CD4-positive, alpha-beta T cell treated with Interleukin-2 at 100 ng/mL for 4 hours (primary cell): ENCODE results near the gene TSTD2.
"Not testable (repeated sequence)": the region's sequence is repeated elsewhere in the genome, so short reads cannot be mapped to it uniquely, and the experiment has no call there.

Experiments
- DNase-seq: peaks from one replicate; pipeline ENCODE4 v3.0.0-alpha.2; 2020; ENCODE audit warnings: low spot score

The TSTD2 gene

DNA sequence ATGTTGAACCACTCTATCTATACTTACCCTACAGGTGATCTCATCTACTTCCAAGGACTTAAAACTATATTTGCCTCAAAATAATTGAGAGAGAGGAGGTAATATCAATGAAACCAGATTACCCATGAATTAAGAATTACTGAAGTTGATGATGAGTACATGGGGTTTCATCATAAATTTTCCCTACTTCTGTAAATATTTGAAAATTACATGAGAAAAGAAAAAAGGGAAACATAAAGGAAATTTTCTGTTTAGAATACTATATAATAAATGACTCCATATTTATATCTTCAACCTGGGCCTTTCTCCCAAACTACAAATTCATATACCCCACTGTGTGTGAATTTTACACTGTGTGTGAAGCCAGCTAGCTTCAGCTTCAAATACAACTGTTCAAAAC is 2.6 kb downstream of the TSTD2 start:
- no peak for DNase-seq

DNA sequence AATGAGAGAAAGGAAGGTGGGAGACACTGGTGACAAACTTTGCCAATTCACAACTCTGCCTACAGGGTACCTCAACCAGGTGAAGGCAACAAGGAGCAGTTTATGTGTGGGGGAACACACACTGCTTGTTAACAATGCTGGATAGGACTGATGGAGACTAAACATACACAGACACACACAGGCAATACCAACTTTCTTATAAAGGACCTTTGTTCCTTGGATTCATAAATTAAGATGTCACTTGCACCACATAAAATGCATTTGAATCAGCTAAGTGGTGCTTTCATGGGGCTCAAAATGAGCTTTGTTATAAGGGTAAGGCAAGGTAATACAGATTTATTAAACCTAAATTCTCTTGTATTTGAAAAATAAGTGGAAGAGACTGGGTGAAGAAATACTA is 4.0 kb downstream of the TSTD2 start:
- DNase-seq, result no peak

DNA sequence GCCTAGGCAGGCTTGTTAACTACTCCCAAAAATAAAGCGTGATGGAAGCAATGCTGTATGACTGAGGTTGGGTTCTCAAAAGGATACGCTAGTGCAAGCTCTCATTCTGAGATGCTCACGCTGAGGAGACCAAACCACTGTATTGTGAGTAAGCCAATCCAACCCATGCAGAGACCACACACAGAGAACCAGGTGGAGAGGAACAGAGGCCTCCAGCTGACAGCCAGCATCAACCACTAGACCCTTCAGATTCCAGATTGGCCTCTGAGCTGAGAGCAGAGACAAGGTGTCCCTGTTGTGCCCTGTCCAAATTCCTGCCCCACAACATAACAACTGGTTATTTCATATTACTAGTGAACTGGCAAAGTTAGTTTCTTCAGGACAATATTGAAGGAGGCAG is 4.5 kb downstream of the TSTD2 start:
- no peak for DNase-seq

DNA sequence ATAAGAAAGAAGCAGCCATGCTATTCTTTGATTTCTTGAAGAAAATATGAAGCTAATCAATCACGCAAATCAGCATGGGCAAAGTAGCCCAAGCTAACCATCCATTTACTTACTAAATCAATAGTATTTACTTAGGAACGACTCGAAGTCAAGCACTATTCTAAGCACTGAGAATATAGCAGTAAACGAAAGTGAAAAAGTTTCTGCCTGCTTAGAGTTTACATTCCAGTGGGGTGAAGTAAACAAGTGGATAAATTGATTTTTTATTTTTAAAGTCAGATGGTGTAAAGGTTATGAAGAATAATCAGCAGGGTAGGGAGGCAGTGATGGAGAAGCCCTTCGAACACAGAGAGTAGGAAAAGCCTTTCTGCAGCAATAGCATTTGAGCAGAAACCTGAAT is 5.5 kb downstream of the TSTD2 start:
- DNase-seq, result no peak

DNA sequence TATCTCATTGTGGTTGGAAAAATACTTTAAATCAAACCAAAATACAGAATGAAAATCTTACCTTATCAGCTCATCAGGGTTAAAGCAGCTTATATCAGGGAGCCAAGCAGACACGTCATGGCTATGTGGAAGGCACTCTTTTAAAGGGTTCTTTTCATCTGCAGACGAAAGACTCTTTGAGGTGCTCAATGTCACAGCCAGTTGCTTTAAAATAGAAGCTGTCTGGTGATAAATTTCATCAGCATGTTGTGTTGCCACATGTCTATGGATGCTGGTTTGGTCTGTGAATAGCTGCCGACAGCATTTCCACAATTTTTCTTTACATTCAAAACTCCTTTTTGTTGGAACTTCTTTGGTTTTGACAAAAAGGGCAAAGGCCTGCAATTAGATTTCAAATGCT is 7.5 kb downstream of the TSTD2 start:
- DNase-seq, result no peak

DNA sequence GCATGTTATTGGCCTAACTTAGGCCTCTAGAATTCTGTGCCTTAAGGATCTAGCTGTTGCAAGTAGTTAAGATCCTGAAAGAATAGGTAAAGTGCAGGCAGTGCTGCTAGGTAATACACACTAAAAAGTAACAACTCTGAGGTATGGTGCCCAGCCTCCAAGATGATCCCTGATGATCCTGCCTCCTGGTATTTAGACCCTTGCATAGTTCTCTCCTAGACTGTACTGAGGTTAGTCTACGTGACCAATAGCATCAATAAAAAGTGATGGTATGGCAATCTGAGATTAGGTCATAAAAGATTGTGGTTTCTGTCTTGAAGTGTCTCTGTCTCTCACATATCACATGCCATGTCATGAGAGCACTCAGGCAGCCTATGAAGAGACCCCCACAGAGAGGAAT is 9.2 kb downstream of the TSTD2 start:
- no peak for DNase-seq

DNA sequence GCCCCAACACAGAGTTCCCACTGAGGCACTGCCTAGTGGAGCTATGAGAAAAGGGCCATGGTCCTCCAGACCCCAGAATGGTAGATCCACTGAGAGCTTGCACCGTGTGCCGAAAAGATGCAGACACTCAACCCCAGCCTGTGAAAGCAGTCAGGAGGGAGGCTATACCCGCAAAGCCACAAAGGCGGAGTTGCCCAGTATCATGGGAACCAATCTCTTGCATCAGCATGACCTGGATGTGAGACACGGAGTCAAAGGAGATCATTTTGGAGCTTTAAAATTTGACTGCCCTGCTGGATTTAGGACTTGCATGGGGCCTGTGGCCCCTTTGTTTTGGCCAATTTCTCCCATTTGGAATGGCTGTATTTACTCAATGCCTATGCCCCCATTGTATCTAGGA is 10.7 kb downstream of the TSTD2 start:
- DNase-seq, result not testable (repeated sequence)

DNA sequence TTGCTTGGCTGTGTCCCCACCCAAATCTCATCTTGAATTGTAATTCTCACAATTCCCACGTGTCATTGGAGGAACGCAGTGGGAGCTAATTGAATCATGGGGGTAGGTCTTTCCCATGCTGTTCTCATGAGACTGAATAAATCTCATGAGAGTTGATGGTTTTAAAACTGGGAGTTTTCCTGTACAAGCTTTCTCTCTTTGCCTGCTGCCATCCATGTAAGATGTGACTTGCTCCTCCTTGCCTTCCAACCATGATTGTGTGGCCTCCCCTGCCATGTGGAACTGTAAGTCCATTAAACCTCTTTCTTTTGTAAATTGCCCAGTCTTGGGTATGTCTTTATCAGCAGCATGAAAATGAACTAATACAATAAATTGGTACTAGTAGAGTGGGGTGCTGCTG is 13.1 kb downstream of the TSTD2 start:
- DNase-seq, result not testable (repeated sequence)

DNA sequence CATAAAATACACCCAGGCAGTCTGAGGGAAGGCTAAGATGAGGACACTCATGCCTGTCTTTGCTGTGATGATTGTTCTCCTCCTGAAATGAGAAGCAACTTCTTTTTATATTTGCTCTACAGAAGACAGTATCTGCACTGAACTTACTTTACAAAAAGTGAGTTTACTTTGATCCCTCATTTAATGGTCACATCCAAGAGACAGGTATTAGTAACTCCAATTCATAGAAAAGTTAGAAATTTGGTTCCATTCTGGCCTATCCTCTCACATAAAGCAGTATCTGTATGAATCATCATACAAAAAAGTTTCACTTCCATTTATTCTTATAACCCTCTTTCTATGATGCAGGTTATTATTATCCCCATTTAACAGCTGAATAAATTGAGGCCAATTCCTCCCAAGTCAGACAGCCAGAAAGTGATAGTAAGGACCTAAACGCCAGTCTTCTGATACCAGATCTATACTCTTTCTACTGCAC is 15.2 kb downstream of the TSTD2 start:
- DNase-seq, result no peak

DNA sequence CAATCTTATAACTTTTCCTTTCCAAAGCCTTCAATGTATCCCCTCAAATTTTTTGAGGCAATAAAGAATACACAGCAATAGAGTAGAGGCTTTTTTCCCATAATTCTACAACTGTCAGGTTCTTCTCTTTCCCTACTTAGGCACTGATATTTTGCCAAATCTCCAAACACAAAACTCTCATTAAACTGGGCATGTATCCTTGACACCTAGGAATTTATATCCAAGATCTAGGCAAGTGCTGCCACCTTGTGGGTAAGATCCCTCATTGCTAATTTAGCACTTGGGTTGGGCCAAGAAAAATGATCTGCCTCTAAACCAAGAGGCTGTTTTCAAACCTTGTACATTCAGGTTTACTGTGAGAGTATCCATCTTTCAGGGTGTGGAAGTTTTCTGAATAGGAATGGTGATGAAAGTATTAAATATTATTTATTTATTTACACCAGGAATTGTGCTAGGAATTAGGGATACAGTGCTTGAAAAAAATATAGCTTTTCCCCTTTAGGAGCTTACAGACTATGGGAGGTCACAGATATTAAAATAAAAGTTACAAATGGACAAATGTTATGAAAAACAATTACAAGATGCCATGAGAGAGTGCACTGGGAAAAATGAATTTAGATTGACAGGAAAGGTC is 17.6 kb downstream of the TSTD2 start:
- DNase-seq, result peak; percentile 69

DNA sequence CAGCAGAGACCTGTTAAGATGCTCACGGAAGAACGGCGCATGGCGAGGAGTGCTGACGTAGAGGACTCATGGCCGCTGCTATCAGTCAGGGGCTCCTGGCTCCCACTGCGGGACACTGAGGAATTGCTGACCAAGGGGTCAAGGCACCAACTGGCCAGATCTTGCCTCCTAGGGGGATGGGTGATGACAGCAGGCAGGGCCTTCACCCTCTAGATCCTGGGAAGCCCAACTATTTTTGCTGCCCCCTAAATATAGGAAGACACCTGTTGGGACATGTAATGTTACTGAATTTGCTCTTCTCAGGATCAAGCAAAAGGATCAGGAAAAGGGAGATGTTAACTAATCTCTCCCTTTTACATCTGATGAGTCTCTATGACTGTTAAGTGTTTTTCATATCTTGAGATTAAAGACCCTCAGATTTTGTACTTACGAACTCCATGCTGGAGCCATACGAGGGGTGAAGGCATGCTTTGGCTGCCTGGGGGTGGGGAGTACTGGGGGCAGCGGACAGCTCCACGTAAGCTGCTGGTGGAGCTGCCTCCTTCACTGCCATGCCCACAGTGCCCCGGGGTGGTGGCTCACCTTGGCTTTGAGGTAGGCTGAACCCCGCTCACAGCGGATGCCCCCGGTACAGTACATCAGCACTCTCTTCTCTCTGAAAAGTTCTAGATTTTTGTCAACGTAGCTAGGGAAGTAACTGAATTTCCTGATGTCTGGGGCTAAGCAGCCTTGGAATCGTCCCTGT is 28.1 kb downstream of the TSTD2 start:
- DNase-seq, result no peak

DNA sequence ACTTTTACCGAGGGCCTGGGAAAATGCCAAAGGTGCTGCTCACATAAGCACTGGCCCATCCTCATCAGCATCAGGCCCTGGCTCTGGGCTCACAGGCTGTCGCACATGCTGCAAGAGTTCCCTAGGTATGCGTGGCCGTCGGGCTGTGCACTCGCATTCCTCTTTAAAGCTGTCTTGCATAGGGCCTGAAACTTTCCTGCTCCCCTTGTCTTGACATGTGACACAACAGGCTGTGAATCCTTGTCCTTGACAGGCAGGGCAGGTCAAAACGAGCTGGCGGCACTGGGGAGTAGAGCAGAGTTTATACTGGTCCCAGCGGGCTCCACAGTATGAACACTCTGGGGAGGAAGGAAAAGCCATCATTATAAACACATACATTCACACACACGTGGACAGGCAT is 30.7 kb downstream of the TSTD2 start:
- no peak for DNase-seq

DNA sequence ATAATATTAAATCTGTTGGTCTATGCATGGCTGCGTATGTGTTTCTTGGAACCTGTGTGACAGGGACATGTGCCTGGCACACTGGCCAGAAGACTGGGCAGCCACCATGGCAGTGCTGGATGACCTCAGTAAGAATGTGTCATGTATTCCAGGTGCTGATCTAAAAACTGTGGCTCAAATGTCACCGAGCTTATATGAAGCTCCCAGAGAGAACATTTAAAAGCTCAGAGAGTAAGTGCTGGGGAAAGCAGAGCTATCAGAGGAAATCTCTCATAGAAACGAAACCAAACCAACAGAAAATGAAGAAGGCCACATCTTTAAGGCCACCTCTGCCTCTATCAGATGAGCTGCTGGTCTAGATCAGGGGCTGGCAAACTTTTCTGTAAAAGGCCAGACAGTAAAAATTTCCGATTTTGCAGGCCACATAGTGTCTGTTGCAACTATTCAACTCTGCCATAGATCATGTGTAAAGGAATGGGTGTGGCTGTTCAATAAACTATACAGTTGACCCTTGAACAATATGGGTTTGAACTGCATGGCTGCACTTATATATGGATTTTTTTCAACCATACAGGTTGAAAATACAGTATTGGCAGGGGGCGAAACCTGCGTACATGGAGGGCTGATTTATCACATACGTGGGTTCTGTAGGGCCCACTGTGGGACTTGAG is 31.8 kb downstream of the TSTD2 start:
- no peak for DNase-seq

DNA sequence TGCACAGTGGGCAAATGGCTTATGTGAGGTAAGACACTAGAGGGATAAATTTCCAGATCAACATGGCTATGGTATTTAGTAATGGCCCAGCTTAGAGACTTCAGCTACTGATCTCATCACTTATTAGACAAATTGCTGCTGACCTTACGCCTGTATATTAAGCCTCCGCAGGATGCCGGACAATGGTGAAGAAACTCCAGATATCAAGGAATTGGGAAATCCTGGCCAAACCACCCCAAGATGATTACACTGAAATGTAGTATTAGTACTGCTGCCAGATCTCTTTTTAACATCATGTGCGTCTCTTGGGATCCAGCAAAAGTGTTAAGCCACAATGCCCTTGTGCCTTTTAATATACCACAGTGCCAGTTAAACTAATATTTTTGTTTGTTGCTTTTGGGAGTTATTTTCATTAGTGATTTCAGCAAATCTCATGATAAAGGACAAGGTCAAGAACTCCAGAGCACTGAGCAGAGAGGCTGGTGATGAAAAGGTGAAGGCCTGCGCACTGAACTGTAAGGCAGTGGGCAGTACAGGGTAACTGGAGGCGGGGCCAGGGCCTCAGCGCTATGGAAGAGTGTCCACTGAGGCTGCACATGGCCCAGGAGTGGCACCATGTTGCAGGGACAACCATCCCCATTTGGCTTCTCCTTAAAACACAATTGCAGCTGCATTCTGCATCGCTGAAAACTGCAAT is 32.5 kb downstream of the TSTD2 start:
- no peak for DNase-seq

DNA sequence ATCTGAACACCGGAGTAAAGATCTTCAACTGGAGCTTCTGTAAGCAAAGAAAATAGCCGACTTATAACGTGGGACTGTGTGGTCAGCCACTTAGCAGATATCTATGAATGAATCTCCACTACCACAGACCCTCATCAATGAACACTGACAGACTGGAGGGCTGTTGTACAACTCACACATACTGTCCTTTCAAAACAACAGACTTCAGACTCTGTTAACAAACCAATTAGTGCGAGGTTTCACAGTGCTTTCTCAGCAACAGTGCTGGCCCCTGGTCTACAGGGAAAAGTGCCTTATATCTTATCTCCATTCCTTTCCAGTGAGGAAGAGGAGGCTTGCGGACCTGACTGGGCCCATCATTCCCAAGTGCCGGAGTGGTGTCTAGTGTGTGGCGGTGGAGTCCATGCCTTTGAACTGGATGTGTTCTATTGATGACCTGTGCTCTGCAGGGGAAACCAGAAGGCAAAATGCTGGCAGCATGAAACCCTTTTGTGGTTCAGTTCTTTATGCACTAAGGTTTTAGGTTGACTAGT is 33.8 kb downstream of the TSTD2 start:
- no peak for DNase-seq

DNA sequence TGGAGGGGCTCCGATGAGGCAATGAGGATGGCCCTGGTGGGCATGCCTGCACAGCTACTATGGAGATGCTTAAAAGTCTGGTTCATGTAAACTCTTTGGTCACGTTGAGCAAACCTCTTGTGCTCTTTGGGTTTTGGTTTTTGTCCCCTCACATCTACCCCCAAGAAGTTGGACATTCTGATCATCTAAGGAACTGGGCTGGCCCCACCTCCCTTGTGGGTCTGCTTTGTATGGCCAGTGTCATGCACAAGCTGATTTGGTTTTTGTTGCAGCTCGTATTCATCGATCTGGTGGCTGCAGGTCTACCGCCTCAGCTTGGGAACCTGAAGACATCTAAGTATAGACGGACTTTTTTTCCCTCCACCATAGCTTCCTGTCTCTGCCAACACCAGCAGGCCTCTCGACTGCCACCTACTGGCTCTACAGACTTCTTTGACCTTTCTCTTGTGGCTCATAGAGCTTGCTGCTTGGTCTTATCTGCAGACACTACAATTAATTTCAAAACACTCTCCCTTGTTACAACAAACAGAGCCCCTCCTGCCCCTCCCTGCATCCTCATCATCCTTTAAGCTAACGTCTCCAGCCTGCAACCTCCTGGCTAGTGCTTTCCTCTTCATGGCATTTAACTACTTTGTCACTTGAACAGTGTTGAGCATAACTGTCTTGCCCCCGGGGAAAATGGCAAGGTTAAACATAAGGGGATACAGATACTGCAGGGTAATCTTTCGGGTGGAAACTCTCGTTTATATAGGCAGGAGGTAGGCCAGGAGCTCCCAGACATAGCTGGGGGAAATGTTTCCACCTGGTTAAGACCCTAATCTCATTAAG is 34.5 kb downstream of the TSTD2 start:
- peak; percentile 73 for DNase-seq

DNA sequence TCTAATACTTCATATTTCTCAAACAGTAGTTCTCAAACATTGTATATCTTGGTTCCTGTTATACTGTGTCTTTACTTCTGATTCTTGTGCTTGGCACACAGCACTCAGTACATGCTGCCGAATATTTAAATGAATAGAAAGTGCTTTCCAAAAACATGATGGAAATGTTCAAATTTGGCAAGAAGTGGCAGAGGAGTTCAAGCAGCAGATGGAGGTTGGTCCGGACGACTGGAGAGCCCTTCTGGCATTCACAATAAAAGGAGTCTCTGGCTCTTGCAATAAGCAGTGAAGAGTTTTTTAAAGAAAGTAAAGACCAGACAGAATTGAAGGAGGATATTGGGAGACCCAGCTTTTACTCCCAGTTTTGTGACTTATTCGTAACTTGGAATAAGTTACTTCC is 36.3 kb downstream of the TSTD2 start:
- DNase-seq, result no peak

DNA sequence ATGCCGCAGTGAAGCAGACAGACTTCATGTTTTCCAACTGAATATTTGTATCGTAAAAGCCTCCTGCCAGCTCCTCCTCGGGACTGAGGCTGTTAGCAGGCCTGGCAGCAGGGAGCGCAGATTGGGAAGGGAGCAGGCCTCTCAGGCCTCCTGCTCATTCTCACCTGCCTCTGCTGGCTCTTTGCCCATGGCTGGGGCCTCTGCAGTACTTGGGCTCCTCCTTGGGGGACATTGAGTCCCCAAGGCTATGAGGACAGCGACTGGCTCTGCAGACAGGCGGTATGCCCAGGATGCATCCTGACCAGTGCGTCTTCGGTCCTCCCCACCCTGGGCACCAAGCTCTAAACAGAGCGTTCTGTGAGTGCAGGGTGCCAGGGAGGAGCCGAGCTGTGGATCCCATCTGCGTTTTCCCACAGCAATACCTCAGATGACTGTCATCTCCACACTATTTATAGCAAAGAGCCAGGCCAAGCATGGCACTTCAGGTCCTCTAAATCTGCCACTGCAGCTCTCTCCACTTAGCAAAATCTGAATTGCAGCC is 38.7 kb downstream of the TSTD2 start:
- no peak for DNase-seq

DNA sequence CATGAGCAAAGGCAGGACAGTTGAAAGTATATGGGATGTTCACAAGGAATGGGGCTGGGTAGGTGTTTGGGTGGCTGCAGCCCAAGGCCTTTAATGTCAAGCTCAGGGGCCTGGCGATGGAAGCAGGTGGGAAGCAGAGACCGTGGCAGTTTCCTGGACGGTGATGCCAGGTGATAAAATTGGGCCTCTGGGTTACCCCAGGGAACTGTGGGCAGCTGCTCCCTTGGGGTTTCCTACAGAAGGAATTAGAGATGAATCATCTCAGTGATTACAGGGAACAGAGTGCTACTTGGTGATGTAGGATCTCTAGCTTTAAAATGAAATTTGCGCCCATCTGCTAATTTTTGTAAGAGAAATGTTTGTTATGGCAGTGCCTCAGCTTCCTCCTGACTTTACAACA is 39.2 kb downstream of the TSTD2 start:
- no peak for DNase-seq

DNA sequence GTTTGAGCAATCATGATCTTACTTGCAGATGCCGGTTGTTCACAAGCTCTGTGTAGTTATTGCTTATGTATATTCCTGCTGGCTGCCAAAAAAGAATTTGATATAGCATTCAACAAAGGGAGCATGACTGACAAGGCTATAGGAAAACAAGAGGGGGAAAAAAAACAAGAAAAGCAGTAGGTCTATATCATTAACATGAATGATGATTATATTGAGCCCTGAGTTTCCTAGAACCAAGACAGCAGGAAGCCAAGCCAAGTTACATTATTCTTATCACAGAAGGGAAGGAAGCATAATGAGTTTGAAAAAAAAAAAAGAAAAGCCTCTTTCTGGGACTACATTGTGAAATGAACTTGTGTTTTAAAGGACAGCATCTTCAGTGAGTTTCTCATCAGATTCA is 41.0 kb downstream of the TSTD2 start:
- no peak for DNase-seq

DNA sequence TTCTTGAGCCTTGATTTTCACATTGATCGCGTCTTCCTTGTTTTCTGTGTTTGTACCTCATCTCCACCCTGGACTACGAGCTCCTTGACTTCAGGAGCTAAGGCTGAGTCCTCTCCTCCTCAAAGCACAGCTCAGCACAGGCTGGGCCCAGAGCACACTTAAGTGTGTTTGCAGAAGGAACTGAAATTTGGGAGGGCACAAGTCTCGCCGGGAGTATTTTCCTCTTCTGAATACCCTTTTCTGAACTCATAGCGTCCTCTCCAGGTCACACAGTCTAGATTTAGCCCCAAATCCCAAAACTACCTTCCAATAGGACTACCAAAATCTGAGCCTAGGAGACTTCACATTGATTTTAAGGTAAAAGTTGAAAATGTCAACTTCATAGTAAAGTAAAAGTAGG is 41.6 kb downstream of the TSTD2 start:
- no peak for DNase-seq
